LNCAP (cell line): ENCODE data around the gene VAV3.

Experiments used
- CTCF ChIP-seq: fragments of 450-650 bp; IDR thresholded peaks from 2 replicates; pipeline ENCODE4 v1.5.1; 2017; ENCODE audit warnings: mild to moderate bottlenecking

VAV3 gene

DNA sequence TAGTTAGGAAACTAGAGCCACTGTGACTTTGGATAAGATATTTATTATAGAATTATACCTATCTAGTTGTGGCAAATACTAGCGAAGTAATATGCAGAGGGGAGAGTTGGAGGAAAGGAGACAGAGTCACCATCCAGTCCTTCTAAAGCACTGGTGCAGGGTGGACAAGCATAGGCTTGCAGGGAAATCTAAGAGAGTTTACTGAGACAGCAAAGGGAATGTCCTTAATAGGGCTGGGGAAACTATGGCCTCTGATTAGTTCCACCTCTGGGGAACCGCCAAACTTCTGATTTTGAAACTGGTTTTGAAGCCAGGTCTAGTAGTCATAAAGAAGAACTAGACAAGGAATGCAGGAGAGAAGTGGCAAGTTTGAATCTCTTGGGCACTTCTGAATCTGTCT is 407.9 kb downstream of the VAV3 start:
- TF ChIP-seq CTCF: no peak

GRCh38 chr1:107555578-107555977 is 409.4 kb downstream of the VAV3 start:
- TF ChIP-seq CTCF: no peak

- no peak for TF ChIP-seq CTCF
Observed at GRCh38 chr1:107552781-107553180, 412.2 kb downstream of the VAV3 start.

- TF ChIP-seq CTCF: no peak
Observed at GRCh38 chr1:107551456-107551855, 413.5 kb downstream of the VAV3 start.

GRCh38 chr1:107550358-107550757 is 414.6 kb downstream of the VAV3 start:
- TF ChIP-seq CTCF: no peak

DNA sequence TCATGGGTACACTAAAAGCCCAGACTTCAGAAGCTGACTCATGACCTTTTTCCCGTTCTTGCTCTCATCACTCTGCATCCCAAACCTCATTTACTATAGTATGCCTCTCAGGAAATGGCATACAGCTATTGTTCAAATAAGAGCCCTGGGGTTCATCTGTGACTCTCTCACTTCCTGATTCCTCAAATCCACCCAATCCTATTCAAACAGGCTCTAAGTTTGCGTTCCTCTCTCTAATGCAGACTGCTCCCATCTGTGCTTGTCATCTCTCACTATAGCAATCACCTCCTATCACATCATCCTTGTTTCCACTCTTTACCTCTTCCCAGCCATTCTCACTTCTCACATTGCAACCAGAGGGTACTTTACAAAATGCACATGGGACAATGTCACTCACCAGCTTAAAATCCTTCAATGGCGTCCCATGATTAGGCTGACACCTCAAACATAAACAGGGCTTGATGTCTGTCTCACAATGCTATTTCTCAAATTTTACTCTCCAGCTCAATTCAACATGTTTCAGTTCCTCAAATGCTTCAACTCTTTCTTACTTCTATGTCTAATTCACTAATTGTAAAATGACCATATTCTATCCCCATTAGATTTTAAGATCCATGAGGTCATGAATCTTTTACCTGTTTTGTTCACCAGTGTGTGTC is 415.7 kb downstream of the VAV3 start:
- TF ChIP-seq CTCF: no peak

DNA sequence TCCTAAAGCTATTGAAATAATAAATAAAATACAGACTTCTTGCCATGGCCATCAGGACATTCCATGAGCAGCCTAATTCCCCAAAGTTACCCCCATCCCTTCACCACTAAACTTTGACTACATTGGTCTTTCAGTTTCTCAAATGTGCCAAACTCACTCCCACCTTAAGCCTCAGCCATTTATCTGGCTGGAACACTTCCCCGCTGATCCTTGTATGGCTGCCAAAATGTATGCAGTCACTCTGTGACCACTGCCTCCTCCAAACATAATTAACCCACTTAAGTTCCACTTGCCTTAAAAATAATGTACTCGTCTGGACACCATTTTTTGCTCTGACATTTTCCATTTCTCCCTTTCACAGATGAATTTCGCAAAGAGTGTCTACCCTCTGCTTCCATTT is 416.7 kb downstream of the VAV3 start:
- no peak for TF ChIP-seq CTCF
